VCaP (cell line): ENCODE data around the gene SUSD5.

Source experiments
- H3K27ac ChIP-seq: fragments of 450-650 bp; 2 replicates; pipeline ENCODE4 v1.5.1; 2017
- CTCF ChIP-seq: fragments of 450-650 bp; conservative IDR thresholded peaks from 2 replicates; pipeline ENCODE4 v1.5.1; 2017; ENCODE audit warnings: mild to moderate bottlenecking, moderate library complexity

Gene SUSD5

GRCh38 chr3:33103480-33103879 lies 115.1 kb downstream of the SUSD5 start:
- no peak for TF ChIP-seq CTCF
- no peak overlapping the region for H3K27ac ChIP-seq

- TF ChIP-seq CTCF, result no peak
These were observed 115.6 kb downstream of the SUSD5 start for GRCh38 chr3:33103034-33103433.

GRCh38 chr3:33100229-33100628 lies 118.4 kb downstream of the SUSD5 start:
- H3K27ac ChIP-seq, result no peak overlapping the region
- no peak for TF ChIP-seq CTCF

More at GRCh38 chr3:33103034-33103433, 115.6 kb downstream of the SUSD5 start:
- H3K27ac ChIP-seq, result no peak overlapping the region
